ENCODE measurements around the gene PLXDC1. TPM values are rescaled to one million over a fixed set of nuclear protein-coding genes. Genes with fewer than 3 reads are reported as not detected.

The PLXDC1 gene
- total and polyA plus RNA-seq, 10 donors = 2.9 to 11.2 (median 4.5) TPM

DNA sequence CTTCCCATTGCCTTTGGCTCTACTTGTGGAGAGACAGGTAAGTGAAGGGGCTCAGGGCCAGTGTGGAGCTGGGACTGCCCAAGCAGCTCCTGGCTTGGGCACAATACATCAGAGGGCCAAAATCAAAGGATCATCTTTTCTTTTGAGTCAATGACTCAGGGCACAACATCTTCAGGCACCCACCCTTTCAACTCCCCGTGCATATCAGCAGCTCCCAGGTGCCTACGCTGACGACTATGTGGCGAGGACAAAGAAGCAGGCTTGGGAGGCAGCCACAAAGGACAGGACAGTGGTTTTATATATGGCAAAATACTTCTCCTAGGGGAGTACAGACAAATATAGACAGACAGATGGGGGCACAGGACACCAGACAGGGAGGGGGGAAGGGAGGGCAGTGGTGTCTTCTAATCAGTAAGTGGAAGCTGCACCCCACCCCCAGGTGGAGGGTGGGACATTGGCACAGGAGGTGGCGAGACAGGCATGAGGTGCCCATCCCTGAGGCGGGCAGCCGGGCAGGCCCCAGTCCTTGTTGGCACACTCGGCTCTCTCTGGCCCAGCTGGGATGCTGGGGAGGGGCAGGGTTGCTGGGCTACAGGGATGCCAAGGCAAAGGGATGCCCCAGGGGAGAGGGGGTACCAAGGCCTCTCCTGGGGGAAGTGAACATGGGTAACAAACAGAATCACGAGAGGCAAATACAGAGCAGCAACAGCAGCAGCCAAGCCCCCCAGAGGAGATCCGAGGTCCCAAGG, 22.3 kb upstream of the PLXDC1 start:
- TF ChIP-seq POLR2AphosphoS5 (IDR thresholded peaks at IDR 0.05) = no peak
- TF ChIP-seq POLR2A (IDR thresholded peaks at IDR 0.05) = no peak
- TF ChIP-seq, protein P1, sequence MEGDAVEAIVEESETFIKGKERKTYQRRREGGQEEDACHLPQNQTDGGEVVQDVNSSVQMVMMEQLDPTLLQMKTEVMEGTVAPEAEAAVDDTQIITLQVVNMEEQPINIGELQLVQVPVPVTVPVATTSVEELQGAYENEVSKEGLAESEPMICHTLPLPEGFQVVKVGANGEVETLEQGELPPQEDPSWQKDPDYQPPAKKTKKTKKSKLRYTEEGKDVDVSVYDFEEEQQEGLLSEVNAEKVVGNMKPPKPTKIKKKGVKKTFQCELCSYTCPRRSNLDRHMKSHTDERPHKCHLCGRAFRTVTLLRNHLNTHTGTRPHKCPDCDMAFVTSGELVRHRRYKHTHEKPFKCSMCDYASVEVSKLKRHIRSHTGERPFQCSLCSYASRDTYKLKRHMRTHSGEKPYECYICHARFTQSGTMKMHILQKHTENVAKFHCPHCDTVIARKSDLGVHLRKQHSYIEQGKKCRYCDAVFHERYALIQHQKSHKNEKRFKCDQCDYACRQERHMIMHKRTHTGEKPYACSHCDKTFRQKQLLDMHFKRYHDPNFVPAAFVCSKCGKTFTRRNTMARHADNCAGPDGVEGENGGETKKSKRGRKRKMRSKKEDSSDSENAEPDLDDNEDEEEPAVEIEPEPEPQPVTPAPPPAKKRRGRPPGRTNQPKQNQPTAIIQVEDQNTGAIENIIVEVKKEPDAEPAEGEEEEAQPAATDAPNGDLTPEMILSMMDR (IDR thresholded peaks at IDR 0.05 in 8 of 11, conservative IDR thresholded peaks at IDR 0.05 in 3 of 11) = no peak
- intact Hi-C loops (cut with DNase I; ENCODE audit: low total_unique reads) = loop anchor here (5.0 kb wide), 1 partner anchor 191 kb away; no protein-coding TSS in a partner anchor
- H3K4me1 ChIP-seq = peaks cover 0 to 15% (median 9%) of the 10 kb centered on the region in 6 donors
- DNase-seq = no peak
- 52 to 65% (median 56%) methylated on average over 9 to 10 of the region's 10 CpGs for WGBS, 5 donors
- no peak overlapping the region for H3K4me3 ChIP-seq
- H3K27me3 ChIP-seq (replicated peaks in 1 of 7) = peaks cover 0 to 27% (median 0%) of the 10 kb centered on the region in 7 donors
- peaks cover 0 to under 1% (median 0%) of the 10 kb centered on the region in 8 donors for H3K9me3 ChIP-seq
- H3K36me3 ChIP-seq = peaks cover 0 to 34% (median 5%) of the 10 kb centered on the region in 6 donors
- H3K27ac ChIP-seq = no peak overlapping the region

DNA sequence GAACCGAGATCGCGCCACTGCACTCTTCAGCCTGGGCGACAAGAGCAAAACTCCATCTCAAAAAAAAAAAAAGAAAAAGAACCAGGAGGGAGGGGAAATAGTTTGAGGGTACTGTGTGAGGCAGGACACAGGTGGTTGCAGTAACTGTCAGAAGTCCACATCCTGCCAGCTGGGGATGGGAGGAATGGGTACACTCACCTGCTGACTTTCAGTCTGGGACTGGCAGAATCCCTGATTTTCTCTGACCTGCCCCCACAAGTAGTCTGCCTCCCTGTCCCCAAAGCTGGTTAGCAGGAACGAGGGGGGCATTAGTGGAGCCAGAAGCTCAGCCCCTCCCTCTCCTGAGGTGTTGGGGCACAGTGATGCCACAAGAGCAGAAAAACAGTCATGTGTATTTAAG, 21.6 kb upstream of the PLXDC1 start:
- Histone ChIP-seq H3K36me3 (peaks cover 0 to 29% (median 5%) of the 10 kb centered on the region in 6 donors), H3K27me3 (replicated peaks in 1 of 7) (peaks cover 0 to 30% (median 0%) of the 10 kb centered on the region in 7 donors), H3K9me3 (peaks cover 0 to 4% (median 0%) of the 10 kb centered on the region in 8 donors), H3K4me1 (peaks cover 0 to 17% (median 9%) of the 10 kb centered on the region in 6 donors), H3K27ac (no peak overlapping the region), H3K4me3 (no peak overlapping the region)
- TF ChIP-seq POLR2A (IDR thresholded peaks at IDR 0.05) (no peak), POLR2AphosphoS5 (IDR thresholded peaks at IDR 0.05) (no peak)
- TF ChIP-seq, protein P1 (IDR thresholded peaks at IDR 0.05 in 8 of 11, conservative IDR thresholded peaks at IDR 0.05 in 3 of 11) = no peak
- intact Hi-C loops (cut with DNase I; ENCODE audit: low total_unique reads) = loop anchor here (5.0 kb wide), 1 partner anchor 191 kb away; no protein-coding TSS in a partner anchor
- no peak for DNase-seq
- 42 to 64% (median 56%) methylated on average over 5 of the region's 5 CpGs for WGBS, 5 donors

DNA sequence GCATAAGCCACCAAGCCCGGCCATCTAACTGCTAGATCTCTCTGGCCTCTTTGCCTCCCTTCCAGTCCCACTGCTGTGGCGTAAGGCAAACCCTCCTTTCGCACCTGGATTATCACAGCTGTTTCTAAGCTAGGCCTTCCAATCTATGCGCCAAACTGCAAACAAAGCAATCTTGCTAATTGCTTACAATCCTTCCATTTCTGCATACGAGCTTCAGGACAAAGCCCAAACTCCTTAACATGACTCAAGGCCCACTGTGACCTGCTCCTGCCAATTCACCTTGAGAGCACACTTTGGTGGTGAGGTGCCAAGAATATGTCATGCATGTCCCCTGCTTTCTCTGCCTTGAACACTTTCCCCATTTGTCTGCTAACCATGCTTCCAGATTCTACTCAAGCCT, 20.5 kb upstream of the PLXDC1 start:
- Histone ChIP-seq H3K27ac (no peak overlapping the region), H3K9me3 (peaks cover 0 to 4% (median 0%) of the 10 kb centered on the region in 8 donors), H3K27me3 (replicated peaks in 1 of 7) (peaks cover 0 to 33% (median 0%) of the 10 kb centered on the region in 7 donors), H3K4me1 (peaks cover 6 to 29% (median 20%) of the 10 kb centered on the region in 6 donors), H3K36me3 (peaks cover 0 to 18% (median 0%) of the 10 kb centered on the region in 6 donors), H3K4me3 (no peak overlapping the region)
- intact Hi-C loops (cut with DNase I; ENCODE audit: low total_unique reads) = loop anchor here (5.0 kb wide), 1 partner anchor 190 kb away; no protein-coding TSS in a partner anchor
- TF ChIP-seq, protein P1 (IDR thresholded peaks at IDR 0.05 in 8 of 11, conservative IDR thresholded peaks at IDR 0.05 in 3 of 11) = no peak
- TF ChIP-seq POLR2A (IDR thresholded peaks at IDR 0.05) = no peak
- TF ChIP-seq POLR2AphosphoS5 (IDR thresholded peaks at IDR 0.05) = no peak
- no peak for DNase-seq
- WGBS, 5 donors = 83 to 93% (median 89%) methylated on average over 5 of the region's 5 CpGs

DNA sequence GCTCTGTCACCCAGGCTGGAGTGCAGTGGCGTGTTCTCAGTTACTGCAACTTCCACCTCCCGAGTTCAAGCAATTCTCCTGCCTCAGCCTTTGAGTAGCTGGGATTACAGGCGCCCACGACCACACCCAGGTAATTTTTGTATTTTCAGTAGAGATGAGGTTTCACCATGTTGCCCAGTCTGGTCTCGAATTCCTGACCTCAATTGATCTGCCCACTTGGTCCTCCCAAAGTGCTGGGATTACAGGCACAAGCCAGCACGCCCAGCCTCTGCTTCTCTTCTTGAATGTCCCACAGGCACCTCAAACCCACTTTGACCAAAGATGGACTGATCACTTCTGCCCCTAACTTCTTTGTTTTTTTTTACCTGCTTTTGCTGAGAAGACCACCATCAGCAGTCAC, 19.1 kb upstream of the PLXDC1 start:
- peaks cover 0 to 5% (median 0%) of the 10 kb centered on the region in 6 donors for H3K36me3 ChIP-seq
- DNase-seq = no peak
- H3K27me3 ChIP-seq (replicated peaks in 1 of 7) = peaks cover 0 to 47% (median 7%) of the 10 kb centered on the region in 7 donors
- intact Hi-C loops (cut with DNase I; ENCODE audit: low total_unique reads) = loop anchor here (5.0 kb wide), 1 partner anchor 188 kb away; no protein-coding TSS in a partner anchor
- H3K9me3 ChIP-seq = peaks cover 0 to 4% (median 0%) of the 10 kb centered on the region in 8 donors
- H3K27ac ChIP-seq = no peak overlapping the region
- H3K4me1 ChIP-seq = peaks cover 6 to 42% (median 30%) of the 10 kb centered on the region in 6 donors
- TF ChIP-seq POLR2A (IDR thresholded peaks at IDR 0.05) (no peak), POLR2AphosphoS5 (IDR thresholded peaks at IDR 0.05) (no peak)
- TF ChIP-seq, protein P1 (IDR thresholded peaks at IDR 0.05 in 8 of 11, conservative IDR thresholded peaks at IDR 0.05 in 3 of 11) = no peak
- no peak overlapping the region for H3K4me3 ChIP-seq
- whole genome bisulfite sequencing, 5 donors = 54 to 80% (median 61%) methylated on average over 6 of the region's 6 CpGs
